ENCODE data around the gene IFITM2. TPM values are rescaled to one million over a fixed set of nuclear protein-coding genes. Genes with fewer than 3 reads are reported as not detected.
"Not testable (repeated sequence)": the region's sequence is repeated elsewhere in the genome, so short reads cannot be mapped to it uniquely, and the experiment has no call there.

Gene IFITM2
- 780 TPM for total RNA-seq

- TF ChIP-seq POLR2A (IDR thresholded peaks at IDR 0.05) (peak in 1 of 2 donors; percentile 78), POLR2AphosphoS5 (IDR thresholded peaks at IDR 0.05; ENCODE audit: insufficient read depth in 1 of 2, low read depth in 1 of 2) (peak in 1 of 2 donors; percentile 86)
- H3K27me3 ChIP-seq, H3K9me3 ChIP-seq, H3K36me3 ChIP-seq: not testable (repeated sequence)
- H3K27ac ChIP-seq: peak within 1 kb of the TSS; percentile 89
- H3K4me3 ChIP-seq: peak within 1 kb of the TSS; percentile 47 to 57
- H3K4me1 ChIP-seq: peaks cover 33% of the 10 kb centered on the region
- intact Hi-C loops (cut with DNase I): loop anchor here (5.0 kb wide), 1 partner anchor 49 kb away; no protein-coding TSS in a partner anchor
- DNase-seq (ENCODE audit: extremely low spot score in 2 of 2): peak in 1 of 2 donors; percentile 97
Observed at GRCh38 chr11:307766-308708, at the start of gene IFITM2. Gene IFITM2, plus strand, starts transcription at chr11:307816. Its CDS starts 377 bp downstream, at chr11:308193.

- Histone ChIP-seq H3K27ac (no peak overlapping the region), H3K4me3 (no peak overlapping the region), H3K36me3 (no peaks in the 10 kb centered on the region), H3K9me3 (no peaks in the 10 kb centered on the region), H3K4me1 (no peaks in the 10 kb centered on the region), H3K27me3 (no peaks in the 10 kb centered on the region)
- no peak for DNase-seq (ENCODE audit: extremely low spot score in 2 of 2)
- TF ChIP-seq POLR2A (IDR thresholded peaks at IDR 0.05) (no peak), CTCF (IDR thresholded peaks at IDR 0.05) (no peak), POLR2AphosphoS5 (IDR thresholded peaks at IDR 0.05; ENCODE audit: insufficient read depth in 1 of 2, low read depth in 1 of 2) (no peak)
- intact Hi-C loops (cut with DNase I): loop anchor here (10.0 kb wide), 1 partner anchor 185 kb away; the partner anchor contains the start of gene ANO9
Observed at GRCh38 chr11:259413-259812, 48.2 kb upstream of the IFITM2 start.

- intact Hi-C loops (cut with DNase I): no loop called here
- Histone ChIP-seq H3K9me3 (no peaks in the 10 kb centered on the region), H3K27me3 (no peaks in the 10 kb centered on the region), H3K36me3 (no peaks in the 10 kb centered on the region), H3K27ac (no peak overlapping the region), H3K4me3 (no peak overlapping the region), H3K4me1 (no peaks in the 10 kb centered on the region)
- DNase-seq (ENCODE audit: extremely low spot score in 2 of 2): no peak
- TF ChIP-seq POLR2AphosphoS5 (IDR thresholded peaks at IDR 0.05; ENCODE audit: insufficient read depth in 1 of 2, low read depth in 1 of 2) (no peak), CTCF (IDR thresholded peaks at IDR 0.05) (no peak), POLR2A (IDR thresholded peaks at IDR 0.05) (no peak)
Observed at GRCh38 chr11:261624-262023, 46.0 kb upstream of the IFITM2 start.

GRCh38 chr11:266676-267439 lies 40.8 kb upstream of the IFITM2 start:
- Histone ChIP-seq H3K4me1 (peaks cover 12% of the 10 kb centered on the region), H3K27me3 (no peaks in the 10 kb centered on the region), H3K4me3 (no peak overlapping the region), H3K27ac (no peak overlapping the region), H3K36me3 (no peaks in the 10 kb centered on the region), H3K9me3 (no peaks in the 10 kb centered on the region)
- intact Hi-C loops (cut with DNase I): no loop called here
- peak in 1 of 2 donors; percentile 46 for DNase-seq (ENCODE audit: extremely low spot score in 2 of 2)
- no peak for TF ChIP-seq CTCF (IDR thresholded peaks at IDR 0.05)
- no peak for TF ChIP-seq POLR2A (IDR thresholded peaks at IDR 0.05)
- TF ChIP-seq POLR2AphosphoS5 (IDR thresholded peaks at IDR 0.05; ENCODE audit: insufficient read depth in 1 of 2, low read depth in 1 of 2): no peak

GRCh38 chr11:267491-267994 lies 40.1 kb upstream of the IFITM2 start:
- peaks cover 12% of the 10 kb centered on the region for H3K4me1 ChIP-seq
- no peak for TF ChIP-seq CTCF (IDR thresholded peaks at IDR 0.05)
- peak in 1 of 2 donors; percentile 32 for TF ChIP-seq POLR2AphosphoS5 (IDR thresholded peaks at IDR 0.05; ENCODE audit: insufficient read depth in 1 of 2, low read depth in 1 of 2)
- DNase-seq (ENCODE audit: extremely low spot score in 2 of 2): no peak
- peak overlapping the region; percentile 36 to 40 for H3K4me3 ChIP-seq
- peak overlapping the region; percentile 72 for H3K27ac ChIP-seq
- H3K36me3 ChIP-seq: no peaks in the 10 kb centered on the region
- H3K27me3 ChIP-seq: no peaks in the 10 kb centered on the region
- intact Hi-C loops (cut with DNase I): no loop called here
- H3K9me3 ChIP-seq: no peaks in the 10 kb centered on the region
